Activated T-cell treated with anti-CD3 and anti-CD28 coated beads for 4 hours (primary cell): ENCODE results near the gene GNA12.
"Not testable (repeated sequence)": the region's sequence is repeated elsewhere in the genome, so short reads cannot be mapped to it uniquely, and the experiment has no call there.

Experiments used
- DNase-seq: peaks from one replicate; pipeline ENCODE4 v3.0.0-alpha.2; 2020

The GNA12 gene

GRCh38 chr7:2687881-2688318, 156.2 kb downstream of the GNA12 start, which contains the start of gene AMZ1:
Gene AMZ1 (plus strand): TSS chr7:2688202. CDS start chr7:2700452, 12,250 bp downstream.
- no peak for DNase-seq

GRCh38 chr7:2687338-2687869, 156.7 kb downstream of the GNA12 start:
- no peak for DNase-seq

GRCh38 chr7:2686101-2686500, 158.0 kb downstream of the GNA12 start:
- DNase-seq: no peak

GRCh38 chr7:2684501-2684900, 159.6 kb downstream of the GNA12 start:
- no peak for DNase-seq

GRCh38 chr7:2681929-2682799, 161.9 kb downstream of the GNA12 start:
- no peak for DNase-seq

- DNase-seq: peak; percentile 48
These were observed 163.2 kb downstream of the GNA12 start for GRCh38 chr7:2680792-2681490.

GRCh38 chr7:2680256-2680655, 163.9 kb downstream of the GNA12 start:
- DNase-seq: no peak

- DNase-seq: not testable (repeated sequence)
These were observed 164.7 kb downstream of the GNA12 start for GRCh38 chr7:2679135-2680127.

GRCh38 chr7:2678454-2678853, 165.7 kb downstream of the GNA12 start:
- not testable (repeated sequence) for DNase-seq
